Gastrocnemius medialis (tissue), 4 donors: ENCODE results near the gene ATP2B1.

Experiments used
- POLR2A ChIP-seq, 2 donors: fragments of 450-650 bp; IDR thresholded peaks; one replicate each; pipeline ENCODE4 v1.6.1; 2017; ENCODE audit warnings: antibody characterized with exemption in 2 of 2, mild to moderate bottlenecking in 2 of 2, moderate library complexity in 2 of 2
- TF ChIP-seq, protein P1 (sequence below), 5 experiments: fragments of 450-650 bp in 3 of 5; fragments of 200-600 bp in 2 of 5; sonication (generic) in 2 of 5; IDR thresholded peaks in 4 of 5; conservative IDR thresholded peaks in 1 of 5; 1 replicate in 4 of 5; 2 replicates in 1 of 5; pipeline ENCODE4 v1.5.1; 2016 to 2019; ENCODE audit warnings: antibody characterized with exemption in 5 of 5, mild to moderate bottlenecking in 3 of 5, moderate library complexity in 3 of 5

DNA sequence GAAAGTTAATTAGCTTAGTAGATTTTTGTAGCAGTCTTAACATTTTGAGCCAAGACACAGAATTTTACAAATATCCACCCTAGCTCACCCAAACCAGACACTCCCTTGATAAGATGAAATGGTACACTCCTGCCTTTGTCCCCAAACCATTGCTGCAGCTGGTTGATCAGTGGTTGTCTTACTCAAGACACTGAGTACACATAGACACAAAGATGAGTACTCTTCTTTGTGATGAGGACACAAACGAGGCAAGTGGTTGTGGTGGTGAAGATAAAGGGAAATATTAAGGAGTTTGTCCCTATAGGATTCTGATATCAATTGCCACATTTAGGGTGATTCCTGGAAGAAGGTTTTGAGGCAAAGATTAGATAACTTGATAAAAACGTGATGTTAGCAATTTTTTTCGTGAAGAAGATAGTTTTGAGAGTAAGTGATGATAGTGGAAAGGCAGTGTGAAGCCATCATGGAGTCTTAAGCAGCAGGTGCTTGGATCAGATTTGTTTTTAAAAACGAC is 21.4 kb upstream of the ATP2B1 start:
- TF ChIP-seq, protein P1, sequence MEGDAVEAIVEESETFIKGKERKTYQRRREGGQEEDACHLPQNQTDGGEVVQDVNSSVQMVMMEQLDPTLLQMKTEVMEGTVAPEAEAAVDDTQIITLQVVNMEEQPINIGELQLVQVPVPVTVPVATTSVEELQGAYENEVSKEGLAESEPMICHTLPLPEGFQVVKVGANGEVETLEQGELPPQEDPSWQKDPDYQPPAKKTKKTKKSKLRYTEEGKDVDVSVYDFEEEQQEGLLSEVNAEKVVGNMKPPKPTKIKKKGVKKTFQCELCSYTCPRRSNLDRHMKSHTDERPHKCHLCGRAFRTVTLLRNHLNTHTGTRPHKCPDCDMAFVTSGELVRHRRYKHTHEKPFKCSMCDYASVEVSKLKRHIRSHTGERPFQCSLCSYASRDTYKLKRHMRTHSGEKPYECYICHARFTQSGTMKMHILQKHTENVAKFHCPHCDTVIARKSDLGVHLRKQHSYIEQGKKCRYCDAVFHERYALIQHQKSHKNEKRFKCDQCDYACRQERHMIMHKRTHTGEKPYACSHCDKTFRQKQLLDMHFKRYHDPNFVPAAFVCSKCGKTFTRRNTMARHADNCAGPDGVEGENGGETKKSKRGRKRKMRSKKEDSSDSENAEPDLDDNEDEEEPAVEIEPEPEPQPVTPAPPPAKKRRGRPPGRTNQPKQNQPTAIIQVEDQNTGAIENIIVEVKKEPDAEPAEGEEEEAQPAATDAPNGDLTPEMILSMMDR (IDR thresholded peaks at IDR 0.05 in 4 of 5, conservative IDR thresholded peaks at IDR 0.05 in 1 of 5), result no peak
- no peak for TF ChIP-seq POLR2A (IDR thresholded peaks at IDR 0.05)
